Activated naive CD8-positive, alpha-beta T cell treated with anti-CD3 and anti-CD28 coated beads, Interleukin-2, amount 10 ng/mL, durations not matched to agents 7 days and 5 days (primary cell): ENCODE results near the gene PRICKLE3. TPM values are rescaled to one million over a fixed set of nuclear protein-coding genes. Genes with fewer than 3 reads are reported as not detected.

Experiments
- ATAC-seq: fragments of 150-1000 bp; cut with Tn5 transposase; one replicate; pipeline ENCODE4 v1.10.0; 2021; ENCODE audit warnings: low read depth, moderate library complexity
- POLR2A ChIA-PET: fragments of 350-600 bp; sonication (Branson Sonifier 250); formaldehyde crosslinking; loops from one replicate; lab custom pipeline; 2021; ENCODE audit warnings: antibody characterized with exemption; lab: Charles Lee
- DNase-seq: peaks from one replicate; pipeline ENCODE4 v3.0.0; 2021
- H3K27ac Mint-ChIP-seq: one replicate; pipeline ENCODE4 v1.8.0; 2022; ENCODE audit warnings: mild to moderate bottlenecking, mixed read lengths
- H3K27me3 Mint-ChIP-seq: one replicate; pipeline ENCODE4 v1.8.0; 2022; ENCODE audit warnings: mild to moderate bottlenecking, moderate library complexity, mixed read lengths
- H3K36me3 Mint-ChIP-seq: one replicate; pipeline ENCODE4 v1.8.0; 2021; ENCODE audit warnings: mild to moderate bottlenecking, mixed read lengths
- H3K4me1 Mint-ChIP-seq: one replicate; pipeline ENCODE4 v1.8.0; 2021; ENCODE audit warnings: mixed read lengths
- H3K4me3 Mint-ChIP-seq: one replicate; pipeline ENCODE4 v1.8.0; 2022; ENCODE audit warnings: mild to moderate bottlenecking, moderate library complexity, mixed read lengths
- H3K9me3 Mint-ChIP-seq: one replicate; pipeline ENCODE4 v1.8.0; 2021; ENCODE audit warnings: mixed read lengths
- total RNA-seq, 2 experiments: library from RNA; stranded (reverse); gene quantifications; one replicate each; pipeline ENCODE4 v1.2.3, GENCODE V29; 2021

Gene PRICKLE3
- total RNA-seq, 2 experiments from 2014 or later, result 16.1 to 16.7 TPM

DNA sequence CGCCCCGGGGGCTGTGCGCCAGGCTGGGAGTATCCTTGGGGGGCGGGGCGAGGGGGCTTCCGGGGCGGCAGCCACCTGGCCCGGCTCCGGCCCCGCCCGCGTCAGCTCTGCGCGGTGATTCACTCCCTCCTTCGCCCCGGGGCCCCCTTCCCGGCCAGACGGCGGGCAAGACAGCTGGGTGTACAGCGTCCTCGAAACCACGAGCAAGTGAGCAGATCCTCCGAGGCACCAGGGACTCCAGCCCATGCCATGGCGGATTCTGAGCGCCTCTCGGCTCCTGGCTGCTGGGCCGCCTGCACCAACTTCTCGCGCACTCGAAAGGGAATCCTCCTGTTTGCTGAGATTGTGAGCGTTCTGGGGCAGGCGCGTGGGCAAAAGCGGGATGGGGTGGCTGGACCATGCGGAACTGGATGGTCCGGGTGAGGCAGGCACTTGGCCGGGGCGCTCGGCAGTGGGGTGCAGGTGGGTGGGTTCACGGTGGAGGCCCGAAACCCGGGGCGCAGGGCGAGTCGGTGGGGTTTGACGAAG lies 14.4 kb downstream of the PRICKLE3 start, which contains the start of gene PLP2:
TSS of gene PLP2 (plus strand) at position 147 of the 528 bp plus-strand sequence. CDS start at position 250, 103 bp downstream.
- peak; percentile 16 for ATAC-seq
- H3K4me3 Mint-ChIP-seq, result peak within 1 kb of the TSS; percentile 84
- peaks cover 21% of the 10 kb centered on the region for H3K4me1 Mint-ChIP-seq

DNA sequence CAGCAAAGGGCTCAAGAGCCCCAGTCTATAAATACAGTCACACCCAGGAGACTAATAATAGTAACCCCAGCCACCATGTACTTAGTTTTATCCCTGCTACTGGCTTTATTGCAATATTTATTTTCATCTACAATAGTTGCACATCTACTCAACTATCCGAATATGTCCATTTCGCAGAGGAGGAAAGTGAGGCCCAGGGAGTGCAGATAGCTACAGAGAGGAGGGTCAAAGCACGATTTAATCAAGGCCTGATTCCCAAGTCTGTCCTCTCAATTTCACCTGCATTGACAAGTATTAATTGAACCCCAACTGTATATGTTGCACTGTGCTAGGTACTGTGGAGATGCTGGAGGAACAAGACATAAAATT lies 18.4 kb downstream of the PRICKLE3 start:
- POLR2A ChIA-PET, result interaction anchor here (0.7 to 2.2 kb wide), 5 partner anchors 12 to 105 kb away, joined by 3 to 15 read pairs (median 6); no protein-coding TSS in a partner anchor

More for the DNA sequence above, 14.4 kb downstream of the PRICKLE3 start, which contains the start of gene PLP2:
- POLR2A ChIA-PET, result interaction anchor here (0.7 to 2.1 kb wide), 6 partner anchors 8 to 274 kb away, joined by 3 to 7 read pairs (median 3); partner anchors contain the start of genes PQBP1, PRICKLE3 and TIMM17B
- peak; percentile 57 for DNase-seq
- Mint-ChIP-seq H3K9me3 (no peaks in the 10 kb centered on the region), H3K27me3 (no peaks in the 10 kb centered on the region), H3K36me3 (peaks cover 12% of the 10 kb centered on the region), H3K27ac (peak within 1 kb of the TSS; percentile 83)

DNA sequence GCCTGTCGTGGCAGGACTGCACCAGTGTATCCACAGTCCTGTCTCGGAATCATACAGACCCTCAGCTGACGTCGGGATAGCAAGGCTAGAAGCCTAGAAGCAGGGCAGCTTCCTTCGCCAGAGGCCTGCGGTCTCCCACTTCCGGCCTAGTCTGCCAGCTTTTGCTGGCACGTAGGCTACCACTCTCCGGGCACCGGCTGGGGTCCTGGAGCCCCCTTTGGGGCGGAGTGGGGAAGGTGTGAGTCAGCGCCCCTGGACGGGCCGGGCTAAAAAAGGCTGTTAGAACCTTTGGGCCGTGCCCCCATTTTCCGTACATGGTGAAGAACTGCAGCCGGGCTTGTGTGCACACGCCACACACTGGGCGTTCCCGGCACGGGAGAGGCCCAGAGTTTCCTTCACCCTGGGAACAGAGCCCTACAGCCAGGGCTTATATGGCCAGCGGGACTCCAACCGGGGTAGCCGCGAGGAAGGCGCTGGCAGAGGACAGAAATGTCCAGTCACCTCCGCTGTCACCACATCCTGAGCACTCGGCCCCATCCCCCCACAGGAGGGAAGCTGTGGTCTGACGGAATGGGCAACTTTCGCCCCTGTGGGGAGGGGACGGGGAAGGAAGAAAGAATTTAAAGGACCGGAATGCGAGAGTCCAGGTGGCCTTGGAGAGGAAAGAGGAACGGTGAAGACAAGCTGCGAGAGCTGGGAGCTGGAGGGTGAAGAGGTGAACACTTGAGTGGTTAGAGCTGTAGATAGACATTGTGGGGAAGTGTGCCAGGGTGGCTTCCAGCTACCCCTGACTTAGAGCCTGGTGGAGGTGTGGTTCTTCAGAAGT lies 19.0 kb downstream of the PRICKLE3 start:
- DNase-seq (peak; percentile 74), ATAC-seq (peak; percentile 20)
- POLR2A ChIA-PET, result interaction anchor here (0.7 to 2.2 kb wide), 10 partner anchors 11 to 143 kb away, joined by 3 to 15 read pairs (median 4); partner anchors contain the start of gene WDR45
- Mint-ChIP-seq H3K9me3 (no peaks in the 10 kb centered on the region), H3K4me1 (peaks cover 30% of the 10 kb centered on the region), H3K27me3 (no peaks in the 10 kb centered on the region), H3K4me3 (peak overlapping the region; percentile 89), H3K27ac (peak overlapping the region; percentile 96), H3K36me3 (no peaks in the 10 kb centered on the region)

More for the DNA sequence above, 18.4 kb downstream of the PRICKLE3 start:
- Mint-ChIP-seq H3K9me3 (no peaks in the 10 kb centered on the region), H3K27me3 (no peaks in the 10 kb centered on the region), H3K36me3 (no peaks in the 10 kb centered on the region), H3K27ac (peak overlapping the region; percentile 96), H3K4me3 (peak overlapping the region; percentile 89), H3K4me1 (peaks cover 32% of the 10 kb centered on the region)
- DNase-seq (no peak), ATAC-seq (no peak)

DNA sequence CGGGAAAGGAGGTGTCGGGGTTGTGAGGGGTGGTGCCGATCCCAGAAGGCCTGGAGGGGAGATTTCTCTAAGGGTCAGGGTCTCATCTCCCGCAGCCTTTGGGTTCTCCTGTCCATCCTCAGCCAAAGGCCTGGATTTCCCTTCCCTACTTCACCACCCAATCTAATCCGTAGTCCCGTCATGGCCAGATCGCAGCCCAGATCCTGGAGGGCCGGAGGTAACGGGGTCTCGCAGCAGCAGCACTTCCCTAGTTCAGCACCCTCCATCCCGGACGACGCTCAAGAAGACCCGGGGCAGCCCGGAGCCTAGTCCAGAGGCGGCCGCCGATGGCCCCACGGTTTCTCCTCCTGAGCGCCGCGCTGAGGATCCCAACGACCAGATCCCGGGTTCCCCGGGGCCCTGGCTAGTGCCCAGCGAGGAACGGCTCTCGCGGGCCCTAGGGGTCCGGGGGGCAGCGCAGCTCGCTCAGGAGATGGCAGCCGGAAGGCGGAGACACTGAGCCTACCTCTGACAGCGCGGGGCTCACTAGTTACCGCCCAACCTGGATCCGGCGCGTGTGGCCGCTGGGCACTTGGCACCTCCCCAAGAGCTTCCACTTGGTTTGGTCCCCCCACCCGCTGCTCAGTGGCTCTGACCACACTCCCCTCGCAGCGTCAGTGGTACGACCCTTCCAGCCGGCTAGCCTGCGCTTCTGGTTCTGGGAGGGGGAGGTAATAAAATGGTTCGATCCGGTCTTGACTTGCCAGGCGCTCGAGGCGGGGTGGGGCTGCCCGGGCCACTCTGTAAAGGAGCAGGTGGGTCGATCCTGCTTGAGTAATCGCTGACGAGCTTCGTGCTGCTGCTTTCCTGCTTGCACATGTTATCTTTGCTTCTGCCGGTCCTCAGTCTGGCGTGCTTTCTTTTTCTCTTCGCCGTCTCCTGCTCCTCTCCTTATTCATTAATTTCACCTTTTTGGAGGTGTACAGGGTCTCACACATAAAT lies 20.0 kb downstream of the PRICKLE3 start:
- Mint-ChIP-seq H3K36me3 (no peaks in the 10 kb centered on the region), H3K4me1 (peaks cover 30% of the 10 kb centered on the region), H3K4me3 (peak overlapping the region; percentile 89), H3K27me3 (no peaks in the 10 kb centered on the region), H3K9me3 (no peaks in the 10 kb centered on the region), H3K27ac (peak overlapping the region; percentile 96)
- POLR2A ChIA-PET, result interaction anchor here (0.9 to 2.2 kb wide), 9 partner anchors 10 to 143 kb away, joined by 3 to 15 read pairs (median 6); partner anchors contain the start of gene WDR45
- DNase-seq, result peak; percentile 74
- ATAC-seq, result peak; percentile 60

DNA sequence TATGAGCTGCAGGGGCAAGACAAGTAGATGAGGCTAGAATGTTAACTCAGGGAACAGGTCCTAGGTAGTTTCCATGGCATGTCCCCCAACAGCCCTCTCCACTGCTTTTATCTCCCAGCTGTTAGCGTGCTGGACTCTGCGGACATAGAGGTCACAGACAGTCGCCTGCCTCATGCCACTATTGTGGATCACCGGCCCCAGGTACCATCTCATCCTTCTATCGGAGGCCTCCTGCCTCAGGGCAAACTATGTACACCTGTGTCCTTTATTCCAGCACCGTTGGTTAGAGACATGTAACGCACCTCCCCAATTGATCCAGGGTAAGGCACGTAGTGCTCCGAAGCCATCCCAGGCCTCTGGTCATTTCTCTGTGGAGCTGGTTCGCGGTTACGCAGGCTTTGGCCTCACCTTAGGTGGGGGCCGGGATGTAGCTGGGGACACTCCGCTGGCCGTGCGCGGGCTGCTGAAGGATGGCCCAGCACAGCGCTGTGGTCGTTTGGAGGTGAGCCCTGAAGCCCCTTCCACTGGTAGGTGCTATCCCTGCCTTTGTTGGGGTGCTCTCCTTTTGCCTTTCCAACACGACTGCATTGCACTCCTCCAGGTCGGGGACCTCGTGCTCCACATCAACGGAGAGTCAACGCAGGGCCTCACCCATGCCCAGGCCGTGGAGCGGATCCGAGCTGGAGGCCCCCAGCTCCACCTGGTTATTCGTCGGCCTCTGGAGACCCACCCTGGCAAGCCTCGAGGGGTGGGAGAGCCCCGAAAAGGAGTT lies 21.4 kb downstream of the PRICKLE3 start:
- H3K36me3 Mint-ChIP-seq, result no peaks in the 10 kb centered on the region
- POLR2A ChIA-PET, result interaction anchor here (1.7 kb wide), 1 partner anchor 7 kb away, joined by 7 read pairs; the partner anchor contains the start of gene PLP2
- H3K27ac Mint-ChIP-seq, result peak overlapping the region; percentile 97
- ATAC-seq, result no peak
- peaks cover 31% of the 10 kb centered on the region for H3K4me1 Mint-ChIP-seq
- no peaks in the 10 kb centered on the region for H3K9me3 Mint-ChIP-seq
- H3K27me3 Mint-ChIP-seq, result no peaks in the 10 kb centered on the region
- peak overlapping the region; percentile 88 for H3K4me3 Mint-ChIP-seq
- DNase-seq, result no peak

DNA sequence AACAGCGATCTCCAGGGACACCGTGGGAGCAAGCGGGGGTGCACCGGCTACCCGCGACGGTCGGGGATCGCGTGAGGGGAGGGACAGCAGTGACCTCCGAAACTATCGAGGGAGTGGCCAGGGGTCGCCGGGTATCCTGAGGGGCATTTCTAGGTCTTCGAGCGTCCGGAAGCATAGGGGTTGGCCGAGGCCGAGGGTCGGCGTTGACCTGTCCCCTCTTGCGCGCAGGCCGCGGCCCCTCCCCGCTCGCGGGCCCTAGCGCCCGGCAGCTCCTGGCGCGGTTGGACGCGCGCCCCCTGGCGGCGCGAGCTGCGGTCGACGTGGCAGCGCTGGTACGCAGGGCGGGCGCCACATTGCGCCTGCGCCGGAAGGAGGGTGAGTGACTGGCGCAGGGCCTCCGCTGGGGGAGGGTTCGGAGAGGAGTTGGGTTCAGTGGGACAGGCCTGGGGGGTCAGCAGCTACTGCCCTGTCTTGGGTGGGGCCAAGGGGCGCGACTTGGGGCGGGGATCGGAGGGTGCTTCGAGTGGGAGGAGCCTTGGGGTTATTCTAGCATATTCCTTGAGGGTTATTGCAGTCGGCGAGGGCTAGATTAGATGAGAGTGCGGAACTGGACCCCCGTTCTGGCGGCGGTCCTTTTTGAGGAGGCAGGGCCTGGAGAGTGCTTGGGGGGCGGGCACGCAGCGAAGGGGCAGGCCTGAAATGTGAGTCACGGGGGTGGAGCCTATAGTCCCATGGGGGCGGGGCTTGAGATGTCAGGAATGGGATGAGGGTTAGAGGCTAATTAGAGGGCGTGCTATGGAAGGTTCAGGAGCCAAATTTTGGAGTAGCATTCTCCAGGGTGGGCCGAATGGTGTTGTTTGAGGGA lies 22.4 kb downstream of the PRICKLE3 start:
- peak overlapping the region; percentile 88 for H3K4me3 Mint-ChIP-seq
- DNase-seq (peak; percentile 88), ATAC-seq (peak; percentile 61)
- no peaks in the 10 kb centered on the region for H3K36me3 Mint-ChIP-seq
- peak overlapping the region; percentile 97 for H3K27ac Mint-ChIP-seq
- POLR2A ChIA-PET, result interaction anchor here (0.6 to 1.7 kb wide), 2 partner anchors 8 to 18 kb away, joined by 3 to 7 read pairs; partner anchors contain the start of gene PLP2
- no peaks in the 10 kb centered on the region for H3K9me3 Mint-ChIP-seq
- H3K27me3 Mint-ChIP-seq, result no peaks in the 10 kb centered on the region
- peaks cover 28% of the 10 kb centered on the region for H3K4me1 Mint-ChIP-seq

DNA sequence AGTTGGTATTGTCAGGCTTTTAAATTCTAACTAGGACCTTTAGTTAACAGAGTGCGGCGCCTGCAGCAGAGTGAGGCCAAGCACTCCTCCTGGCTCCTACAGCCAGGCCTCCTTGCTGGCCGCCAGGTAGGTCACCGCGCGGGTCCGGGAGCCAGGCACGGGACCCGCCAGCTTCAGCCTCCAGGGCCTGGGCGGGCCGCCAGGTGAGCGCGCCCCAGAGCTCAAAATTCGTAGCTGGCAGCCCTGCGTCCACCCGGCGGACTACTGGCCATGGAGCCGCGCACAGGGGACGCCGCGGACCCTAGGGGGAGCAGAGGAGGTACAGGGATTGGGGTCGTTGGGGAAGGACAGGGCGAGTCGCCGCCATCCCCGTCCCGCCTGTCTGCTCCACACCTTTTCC lies 23.6 kb downstream of the PRICKLE3 start, which contains the start of gene MAGIX:
TSS of gene MAGIX (plus strand) at position 139 of the 400 bp plus-strand sequence. CDS start at position 271, 132 bp downstream.
- Mint-ChIP-seq H3K27ac (peak within 1 kb of the TSS; percentile 70), H3K4me1 (peaks cover 24% of the 10 kb centered on the region), H3K27me3 (no peaks in the 10 kb centered on the region), H3K9me3 (no peaks in the 10 kb centered on the region), H3K4me3 (peak within 1 kb of the TSS; percentile 88), H3K36me3 (no peaks in the 10 kb centered on the region)
- DNase-seq (no peak), ATAC-seq (no peak)
- POLR2A ChIA-PET, result no interaction called here

DNA sequence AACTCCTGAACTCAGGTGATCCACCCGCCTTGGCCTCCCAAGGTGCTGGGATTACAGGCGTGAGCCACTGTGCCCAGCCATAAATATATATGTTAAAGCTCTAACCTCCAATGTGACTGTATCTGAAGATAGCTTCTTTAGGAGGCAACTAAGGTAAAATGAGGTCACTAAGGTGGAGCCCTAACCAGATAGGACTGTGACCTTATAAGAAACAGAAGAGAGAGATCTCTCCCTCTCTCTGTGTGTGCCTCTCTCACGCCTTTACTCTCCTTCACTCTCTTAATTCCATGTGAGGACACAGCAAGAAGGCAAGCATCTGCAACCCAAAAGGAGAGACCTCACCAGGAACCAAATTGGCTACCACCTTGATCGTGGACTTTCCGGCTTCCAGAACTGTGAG lies 24.5 kb downstream of the PRICKLE3 start:
- Mint-ChIP-seq H3K9me3 (no peaks in the 10 kb centered on the region), H3K27ac (no peak overlapping the region)
- POLR2A ChIA-PET, result interaction anchor here (1.2 kb wide), 1 partner anchor 11 kb away, joined by 3 read pairs; no protein-coding TSS in a partner anchor

DNA sequence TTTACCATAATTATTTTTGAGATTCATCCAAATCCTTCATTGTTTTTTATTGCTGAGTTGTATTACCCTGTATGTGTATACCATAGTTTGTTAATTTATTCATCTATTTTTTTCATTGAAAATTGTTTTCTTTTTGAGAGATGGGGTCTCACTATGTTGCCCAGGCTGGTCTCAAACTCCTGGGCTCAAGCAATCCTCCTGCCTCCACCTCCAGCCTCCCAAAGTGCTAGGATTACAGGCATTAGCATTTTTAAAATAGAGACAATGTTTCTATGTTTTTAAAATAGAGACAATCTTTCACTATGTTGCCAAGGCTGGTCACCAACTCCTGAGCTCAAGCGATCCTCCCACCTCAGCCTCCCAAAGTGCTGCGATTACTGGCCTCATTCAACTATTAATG lies 25.3 kb downstream of the PRICKLE3 start:
- H3K36me3 Mint-ChIP-seq, result no peaks in the 10 kb centered on the region
- POLR2A ChIA-PET, result interaction anchor here (1.2 kb wide), 1 partner anchor 12 kb away, joined by 3 read pairs; no protein-coding TSS in a partner anchor
- H3K27ac Mint-ChIP-seq, result no peak overlapping the region
- DNase-seq (no peak), ATAC-seq (no peak)
- no peaks in the 10 kb centered on the region for H3K9me3 Mint-ChIP-seq
- H3K27me3 Mint-ChIP-seq, result no peaks in the 10 kb centered on the region
- H3K4me1 Mint-ChIP-seq, result peaks cover 20% of the 10 kb centered on the region
- no peak overlapping the region for H3K4me3 Mint-ChIP-seq

More for the DNA sequence above, 24.5 kb downstream of the PRICKLE3 start:
- Mint-ChIP-seq H3K4me1 (peaks cover 19% of the 10 kb centered on the region), H3K36me3 (no peaks in the 10 kb centered on the region), H3K4me3 (no peak overlapping the region), H3K27me3 (no peaks in the 10 kb centered on the region)
- ATAC-seq (no peak), DNase-seq (no peak)

DNA sequence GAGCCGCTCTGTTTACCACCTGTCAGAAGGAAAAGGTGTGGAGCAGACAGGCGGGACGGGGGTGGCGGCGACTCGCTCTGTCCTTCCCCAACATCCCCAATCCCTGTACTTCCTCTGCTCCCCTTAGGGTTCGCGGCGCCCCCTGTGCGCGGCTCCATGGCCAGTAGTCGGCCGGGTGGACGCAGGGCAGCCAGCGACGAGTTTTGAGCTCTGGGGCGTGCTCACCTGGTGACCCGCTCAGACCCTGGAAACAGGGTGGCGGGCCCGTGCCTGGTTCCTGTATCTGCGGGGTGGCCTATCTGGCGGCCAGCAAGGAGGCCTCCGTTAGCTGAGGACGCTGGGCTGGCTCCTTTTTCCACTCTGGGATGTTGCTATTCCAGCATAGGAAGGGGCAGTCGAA lies 29.0 kb downstream of the PRICKLE3 start:
- DNase-seq, result no peak
- H3K9me3 Mint-ChIP-seq, result no peaks in the 10 kb centered on the region
- POLR2A ChIA-PET, result no interaction called here
- H3K36me3 Mint-ChIP-seq, result no peaks in the 10 kb centered on the region
- peaks cover 17% of the 10 kb centered on the region for H3K4me1 Mint-ChIP-seq
- no peak overlapping the region for H3K27ac Mint-ChIP-seq
- H3K27me3 Mint-ChIP-seq, result no peaks in the 10 kb centered on the region
- ATAC-seq, result no peak
- H3K4me3 Mint-ChIP-seq, result no peak overlapping the region
